Psoas muscle (tissue), 8 donors: ENCODE results near the gene KIAA1217. TPM values are rescaled to one million over a fixed set of nuclear protein-coding genes. Genes with fewer than 3 reads are reported as not detected.

Experiments used
- ATAC-seq, 4 donors: fragments of 200-7000 bp; cut with Tn5 transposase; one replicate each; pipeline ENCODE4 v1.9.1; 2020; ENCODE audit warnings: moderate library complexity in 3 of 4, mild to moderate bottlenecking in 2 of 4
- DNase-seq, 2 donors: peaks; one replicate each; pipeline ENCODE4 v3.0.0-alpha.2; 2020
- H3K27ac ChIP-seq: fragments of 200-600 bp; one replicate; pipeline ENCODE4 v1.8.0; 2022
- H3K27me3 ChIP-seq, 3 donors: fragments of 200-600 bp in 1 of 3; one replicate each; pipeline versions ENCODE4 v1.6.1 to v1.8.0; 2013 to 2022; ENCODE audit warnings: low read length in 2 of 3, mild to moderate bottlenecking in 2 of 3, moderate library complexity in 1 of 3; ENCODE audit not compliant: insufficient read depth in 3 of 3
- H3K36me3 ChIP-seq, 2 donors: fragments of 200-600 bp in 1 of 2; one replicate each; pipeline versions ENCODE4 v1.6.1 to v1.8.0; 2013 to 2022; ENCODE audit warnings: low read depth in 1 of 2, mild to moderate bottlenecking in 1 of 2, moderate library complexity in 1 of 2; ENCODE audit not compliant: insufficient read depth in 1 of 2
- H3K4me1 ChIP-seq: fragments of 200-600 bp; one replicate; pipeline ENCODE4 v1.8.0; 2022
- H3K4me3 ChIP-seq: fragments of 200-600 bp; one replicate; pipeline ENCODE4 v1.8.0; 2022; ENCODE audit warnings: mild to moderate bottlenecking
- H3K9me3 ChIP-seq: fragments of 200-600 bp; one replicate; pipeline ENCODE4 v1.8.0; 2022
- WGBS, 3 donors: extraction: QIAGEN DNeasy Blood & Tissue Kit; methylation state at CpG; one replicate each; pipeline versions ENCODE4 v1.1.6 to v1.1.7; 2013; 5-methylcytosine and 5-hydroxymethylcytosine counted together
- intact Hi-C, 2 donors: fragments of 100-400 bp; cut with DNase I; formaldehyde crosslinking; loops; one replicate each; pipeline versions ENCODE4 v1.11.0 to v1.14.2; 2022
- polyA plus RNA-seq, 3 donors: library from polyadenylated mRNA; stranded (reverse); fragments of 200-250 nt; gene quantifications; one replicate each; pipeline ENCODE4 v1.2.3, GENCODE V29; 2013
- total RNA-seq, 4 donors: library from RNA; stranded (reverse); fragmentation: NEBNext Ultra II Directional in 2 of 4; extraction: Animal tissue kit (Norgen Biotek cat#: 25700) in 2 of 4; gene quantifications; one replicate each; pipeline versions ENCODE4 v1.2.1 to v1.2.4, GENCODE V29; 2021 to 2023
- TF ChIP-seq, protein P1 (sequence below): fragments of 200-600 bp; IDR thresholded peaks from one replicate; pipeline ENCODE4 v1.8.0; 2022; ENCODE audit warnings: antibody characterized with exemption
- donor health status: healthy with polysubstance abuse.
- donor health status: DM: no; HTN: no; CAD: no; lungs with moderate emphysema.
- donor health status: Bipolar disorder and iron deficiency.
- donor health status: healthy.
- donor health status: DM: yes; HTN: yes; CAD: no.
- donor health status: DM: no; HTN: no; CAD: no.
- donor health status: DM: no; HTN: no; CAD: no.
- donor health status: DM: yes; HTN: yes; CAD: no.

The KIAA1217 gene
- total and polyA plus RNA-seq, 7 donors: 8.9 to 169 (median 65.9) TPM

DNA sequence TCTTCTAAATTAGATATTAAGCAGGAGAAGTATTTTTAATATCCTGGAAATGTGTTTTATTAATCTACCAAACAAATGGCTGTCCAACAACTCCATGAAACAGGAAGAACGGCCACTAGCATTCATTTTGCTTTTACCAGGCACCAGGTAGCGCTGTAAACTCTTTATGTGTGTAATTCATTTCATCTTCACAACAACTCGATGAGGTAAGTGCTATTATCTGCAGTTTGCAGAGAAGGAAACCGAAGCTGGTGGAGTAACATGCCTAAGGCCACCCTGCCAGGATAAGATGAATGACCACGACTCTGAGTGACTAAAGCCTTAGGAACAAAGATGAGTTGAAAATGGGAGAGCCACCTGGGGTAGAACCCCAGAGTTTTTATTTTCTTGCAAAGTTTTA, 101.2 kb downstream of the KIAA1217 start:
- 36 to 58% (median 37%) methylated on average over 5 of the region's 5 CpGs for WGBS, 3 donors
- H3K27ac ChIP-seq: peak overlapping the region; percentile 77
- DNase-seq (no peak), ATAC-seq (peak; percentile 52 to 70 (median 66))
- TF ChIP-seq, protein P1, sequence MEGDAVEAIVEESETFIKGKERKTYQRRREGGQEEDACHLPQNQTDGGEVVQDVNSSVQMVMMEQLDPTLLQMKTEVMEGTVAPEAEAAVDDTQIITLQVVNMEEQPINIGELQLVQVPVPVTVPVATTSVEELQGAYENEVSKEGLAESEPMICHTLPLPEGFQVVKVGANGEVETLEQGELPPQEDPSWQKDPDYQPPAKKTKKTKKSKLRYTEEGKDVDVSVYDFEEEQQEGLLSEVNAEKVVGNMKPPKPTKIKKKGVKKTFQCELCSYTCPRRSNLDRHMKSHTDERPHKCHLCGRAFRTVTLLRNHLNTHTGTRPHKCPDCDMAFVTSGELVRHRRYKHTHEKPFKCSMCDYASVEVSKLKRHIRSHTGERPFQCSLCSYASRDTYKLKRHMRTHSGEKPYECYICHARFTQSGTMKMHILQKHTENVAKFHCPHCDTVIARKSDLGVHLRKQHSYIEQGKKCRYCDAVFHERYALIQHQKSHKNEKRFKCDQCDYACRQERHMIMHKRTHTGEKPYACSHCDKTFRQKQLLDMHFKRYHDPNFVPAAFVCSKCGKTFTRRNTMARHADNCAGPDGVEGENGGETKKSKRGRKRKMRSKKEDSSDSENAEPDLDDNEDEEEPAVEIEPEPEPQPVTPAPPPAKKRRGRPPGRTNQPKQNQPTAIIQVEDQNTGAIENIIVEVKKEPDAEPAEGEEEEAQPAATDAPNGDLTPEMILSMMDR: peak; percentile 29
- peaks cover 47% of the 10 kb centered on the region for H3K4me1 ChIP-seq
- H3K4me3 ChIP-seq: no peak overlapping the region
- H3K27me3 ChIP-seq: no peaks in the 10 kb centered on the region
- intact Hi-C loops: loop anchor here in 1 of 2 donors (2.0 to 5.0 kb wide), 2 partner anchors 47 to 209 kb away; no protein-coding TSS in a partner anchor
- no peaks in the 10 kb centered on the region for H3K9me3 ChIP-seq
- H3K36me3 ChIP-seq: peaks cover 0 to 4% of the 10 kb centered on the region in 2 donors

DNA sequence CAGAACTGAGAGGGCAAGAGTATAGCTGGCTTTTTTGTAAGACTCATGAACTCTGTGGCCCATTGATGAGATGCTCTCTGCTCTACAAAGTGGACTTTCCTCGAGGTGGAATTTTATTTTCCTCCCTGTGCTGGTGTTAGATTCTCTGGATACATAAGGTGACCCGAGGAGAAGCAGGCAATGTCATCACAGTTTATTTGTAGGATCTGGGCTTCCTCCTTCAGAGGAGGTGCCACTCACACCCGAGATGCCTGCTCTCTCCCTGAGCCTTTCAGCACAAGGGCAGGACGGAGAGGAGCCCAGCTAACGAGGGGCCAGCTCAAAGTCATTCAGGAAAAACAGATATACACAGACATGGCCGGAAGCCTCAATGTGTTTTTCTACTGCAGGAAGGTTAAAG, 103.0 kb downstream of the KIAA1217 start:
- DNase-seq (no peak), ATAC-seq (peak; percentile 34 to 77 (median 72))
- H3K27me3 ChIP-seq: no peaks in the 10 kb centered on the region
- peak overlapping the region; percentile 77 for H3K27ac ChIP-seq
- H3K36me3 ChIP-seq: peaks cover 0 to 5% of the 10 kb centered on the region in 2 donors
- 25 to 53% (median 32%) methylated on average over 6 of the region's 6 CpGs for WGBS, 3 donors
- intact Hi-C loops: loop anchor here in 1 of 2 donors (2.0 to 5.0 kb wide), 2 partner anchors 45 to 207 kb away; no protein-coding TSS in a partner anchor
- TF ChIP-seq, protein P1: no peak
- H3K9me3 ChIP-seq: no peaks in the 10 kb centered on the region
- H3K4me1 ChIP-seq: peaks cover 44% of the 10 kb centered on the region
- H3K4me3 ChIP-seq: no peak overlapping the region

DNA sequence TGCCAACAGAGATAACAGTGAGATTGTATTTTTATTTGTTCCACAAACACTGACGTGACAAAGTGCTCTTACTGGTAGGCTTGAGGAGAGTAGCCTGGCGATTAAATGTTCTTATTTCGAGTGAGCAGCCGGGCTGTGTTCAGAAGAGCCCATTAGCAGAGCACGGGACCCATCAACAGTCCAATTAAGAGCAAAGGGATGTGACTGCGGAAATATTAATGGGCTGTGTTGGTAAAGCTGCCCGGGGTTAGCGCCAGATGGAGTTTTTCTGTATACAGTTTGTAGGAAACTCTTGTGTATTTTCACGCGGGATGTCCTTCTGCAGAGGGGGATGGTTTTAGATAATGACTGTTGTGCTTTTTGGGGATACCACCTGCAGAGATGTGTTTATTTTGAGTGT, 104.3 kb downstream of the KIAA1217 start:
- no peak for ATAC-seq
- Histone ChIP-seq H3K4me3 (no peak overlapping the region), H3K27me3 (no peaks in the 10 kb centered on the region), H3K27ac (no peak overlapping the region), H3K36me3 (peaks cover 0 to 9% of the 10 kb centered on the region in 2 donors), H3K4me1 (peaks cover 30% of the 10 kb centered on the region), H3K9me3 (no peaks in the 10 kb centered on the region)
- no peak for DNase-seq
- TF ChIP-seq, protein P1: no peak
- intact Hi-C loops: loop anchor here in 1 of 2 donors (5.0 kb wide), 1 partner anchor 44 kb away; no protein-coding TSS in a partner anchor
- WGBS, 3 donors: 93 to 97% (median 95%) methylated on average over 10 of the region's 10 CpGs

DNA sequence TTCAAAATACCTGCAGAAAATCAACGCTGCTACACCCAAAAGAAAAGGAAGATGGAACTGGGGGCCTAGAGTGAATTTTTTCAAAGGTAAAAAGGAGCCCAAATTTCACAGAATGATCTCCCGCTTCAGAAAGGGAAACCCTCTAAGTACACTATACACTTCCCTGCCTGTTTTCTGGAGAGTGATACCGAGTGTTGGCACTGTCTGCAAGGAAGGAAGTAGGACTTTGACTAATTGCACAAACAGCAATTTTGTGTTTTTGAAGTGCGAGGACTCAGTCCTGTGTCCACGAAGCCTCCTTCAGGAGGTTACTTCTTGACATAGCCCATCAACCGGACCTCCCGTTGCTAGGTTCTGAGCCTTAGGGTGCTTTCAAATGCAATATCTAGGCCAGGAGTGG, 106.3 kb downstream of the KIAA1217 start:
- DNase-seq (no peak), ATAC-seq (no peak)
- WGBS, 3 donors: 78 to 91% (median 79%) methylated on average over 7 of the region's 7 CpGs
- TF ChIP-seq, protein P1: no peak
- Histone ChIP-seq H3K4me3 (no peak overlapping the region), H3K27me3 (no peaks in the 10 kb centered on the region), H3K36me3 (peaks cover 0 to 9% of the 10 kb centered on the region in 2 donors), H3K9me3 (no peaks in the 10 kb centered on the region), H3K4me1 (peaks cover 28% of the 10 kb centered on the region), H3K27ac (no peak overlapping the region)
- intact Hi-C loops: no loop called here

DNA sequence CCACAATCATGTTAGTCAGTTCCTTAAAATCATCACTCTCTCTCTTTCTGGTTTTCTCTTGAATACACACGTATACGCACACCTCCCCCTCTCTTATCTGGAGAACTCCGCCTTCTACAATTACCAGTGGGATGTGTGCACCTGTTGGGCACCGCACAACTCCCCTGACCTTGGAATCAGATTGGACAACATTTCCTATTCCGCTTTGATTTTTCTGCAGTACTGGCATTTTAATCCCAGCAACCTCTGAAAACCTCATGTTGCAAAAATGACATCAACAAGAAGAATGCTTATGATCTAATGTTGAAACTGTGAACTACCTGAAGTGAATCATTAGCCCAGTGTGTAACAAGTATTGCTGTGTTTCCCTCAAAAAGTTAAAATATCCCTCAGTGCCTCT, 109.6 kb downstream of the KIAA1217 start:
- no peak for DNase-seq
- intact Hi-C loops: no loop called here
- peaks cover 20% of the 10 kb centered on the region for H3K4me1 ChIP-seq
- H3K27ac ChIP-seq: no peak overlapping the region
- H3K9me3 ChIP-seq: no peaks in the 10 kb centered on the region
- peaks cover 0 to 9% of the 10 kb centered on the region in 2 donors for H3K36me3 ChIP-seq
- H3K27me3 ChIP-seq: no peaks in the 10 kb centered on the region
- H3K4me3 ChIP-seq: no peak overlapping the region
- WGBS, 3 donors: 72 to 84% (median 75%) methylated on average over 5 of the region's 5 CpGs
- TF ChIP-seq, protein P1: no peak
- ATAC-seq: no peak
